Effector memory CD4-positive, alpha-beta T cell (primary cell): ENCODE data around the gene RABGAP1.

ENCODE experiments used
- DNase-seq, 3 donors: peaks; one replicate each; pipeline ENCODE4 v3.0.0-alpha.2; 2020
- H3K27ac ChIP-seq: 2 replicates; pipeline ENCODE4 v1.7.0; 2013; ENCODE audit warnings: mild to moderate bottlenecking, low read length, moderate library complexity; ENCODE audit not compliant: insufficient read depth, poor library complexity, severe bottlenecking
- H3K27me3 ChIP-seq: replicated peaks from 2 replicates; pipeline ENCODE4 v1.7.0; 2013; ENCODE audit warnings: mild to moderate bottlenecking, low read length; ENCODE audit not compliant: insufficient read depth, control insufficient read depth, poor library complexity, severe bottlenecking
- H3K36me3 ChIP-seq: 2 replicates; pipeline ENCODE4 v1.7.0; 2013; ENCODE audit warnings: mild to moderate bottlenecking, low read length, moderate library complexity; ENCODE audit not compliant: control insufficient read depth, insufficient read depth
- H3K4me1 ChIP-seq: 2 replicates; pipeline ENCODE4 v1.7.0; 2013; ENCODE audit warnings: low read length, mild to moderate bottlenecking; ENCODE audit not compliant: control insufficient read depth, insufficient read depth, poor library complexity, severe bottlenecking
- H3K4me3 ChIP-seq: 2 replicates; pipeline ENCODE4 v1.7.0; 2013; ENCODE audit warnings: low read length, low read depth, mild to moderate bottlenecking; ENCODE audit not compliant: insufficient read depth, poor library complexity, severe bottlenecking
- H3K9me3 ChIP-seq: 2 replicates; pipeline ENCODE4 v1.7.0; 2013; ENCODE audit warnings: mild to moderate bottlenecking, low read length, moderate library complexity; ENCODE audit not compliant: control insufficient read depth

The RABGAP1 gene

DNA sequence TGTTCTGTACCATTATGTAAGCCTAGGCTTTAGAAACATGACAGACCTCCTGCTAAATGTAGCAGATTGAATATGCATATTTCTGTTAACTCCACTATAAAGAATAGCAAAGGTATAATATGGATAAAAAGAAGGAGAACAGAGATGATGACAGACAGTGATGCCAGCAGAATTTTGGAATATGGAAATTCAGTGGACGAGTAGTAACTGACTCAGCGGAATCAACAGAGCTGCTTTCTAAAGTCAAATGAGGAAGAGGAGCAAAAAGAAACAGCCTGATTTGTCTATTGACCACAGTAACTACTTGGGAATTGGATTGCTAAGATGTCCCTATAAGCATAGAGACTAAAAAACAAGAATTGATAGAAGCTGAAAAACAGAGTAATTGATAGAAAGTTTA lies 100.7 kb downstream of the RABGAP1 start:
- H3K4me1 ChIP-seq: no peaks in the 10 kb centered on the region
- no peak for DNase-seq

DNA sequence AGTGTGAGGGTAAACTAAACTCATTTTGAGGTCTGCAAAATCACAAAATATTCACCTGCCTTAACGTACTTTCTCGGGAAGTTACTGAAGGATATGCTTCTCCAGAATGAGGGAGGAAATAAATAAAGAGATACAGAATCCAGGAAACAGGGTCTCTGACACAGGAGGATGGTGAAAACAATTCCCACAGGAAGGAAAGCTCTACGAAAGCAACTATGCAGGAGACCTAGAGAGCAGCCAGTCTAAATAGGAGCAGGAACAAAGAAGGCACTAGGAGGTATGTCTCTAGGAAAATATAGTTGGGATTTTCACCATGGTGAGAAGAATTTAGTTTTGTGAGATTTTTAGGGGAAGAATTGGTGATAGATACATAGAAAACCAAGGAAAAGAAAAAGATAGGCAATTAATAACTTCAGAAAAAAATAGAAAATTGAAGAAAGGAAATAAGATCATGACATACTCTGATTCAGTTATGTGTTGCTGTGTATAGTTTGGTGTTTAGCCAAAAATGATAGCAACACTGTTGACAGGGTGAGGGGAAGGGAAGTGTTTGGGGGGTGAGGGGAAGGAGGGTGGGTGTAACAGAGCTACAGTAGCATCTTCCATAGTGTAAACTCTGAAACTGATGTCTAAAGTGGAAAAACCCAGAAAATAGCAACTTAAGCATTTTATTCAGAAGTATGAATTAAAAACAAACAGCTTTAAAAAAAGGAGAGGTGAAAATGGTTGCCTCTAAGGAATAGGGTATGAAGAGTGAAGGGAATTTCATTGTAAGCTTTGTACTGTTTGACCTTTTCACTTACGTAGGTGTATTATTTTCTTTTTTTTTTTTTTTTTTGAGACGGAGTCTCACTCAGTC lies 102.5 kb downstream of the RABGAP1 start:
- Histone ChIP-seq H3K4me1 (no peaks in the 10 kb centered on the region), H3K9me3 (no peaks in the 10 kb centered on the region), H3K4me3 (no peak overlapping the region), H3K27ac (no peak overlapping the region), H3K36me3 (no peaks in the 10 kb centered on the region), H3K27me3 (no peaks in the 10 kb centered on the region)
- DNase-seq: no peak

More for the DNA sequence above, 100.7 kb downstream of the RABGAP1 start:
- H3K36me3 ChIP-seq: no peaks in the 10 kb centered on the region
- H3K27ac ChIP-seq: no peak overlapping the region
- H3K27me3 ChIP-seq: no peaks in the 10 kb centered on the region
- no peaks in the 10 kb centered on the region for H3K9me3 ChIP-seq
- H3K4me3 ChIP-seq: no peak overlapping the region

DNA sequence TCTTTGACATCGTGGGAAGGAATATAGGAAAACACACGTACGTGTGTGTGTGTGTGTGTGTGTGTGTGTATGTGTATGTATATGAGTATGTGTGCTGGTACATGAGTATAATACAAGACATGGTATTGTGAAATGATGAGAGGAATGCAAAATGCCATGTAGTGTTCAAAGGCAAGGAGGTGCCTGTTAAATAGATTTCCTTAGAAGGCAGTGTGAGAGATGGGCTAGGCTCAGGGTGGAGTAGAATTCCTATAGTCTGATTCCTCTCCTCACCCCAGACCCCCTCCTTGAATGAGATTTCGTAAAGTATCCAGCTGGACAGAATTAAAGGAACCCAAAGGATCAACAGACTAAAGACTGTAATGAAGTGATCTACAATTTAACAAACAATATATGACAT lies 103.8 kb downstream of the RABGAP1 start:
- Histone ChIP-seq H3K27ac (no peak overlapping the region), H3K4me3 (no peak overlapping the region), H3K36me3 (no peaks in the 10 kb centered on the region), H3K9me3 (no peaks in the 10 kb centered on the region), H3K4me1 (no peaks in the 10 kb centered on the region), H3K27me3 (no peaks in the 10 kb centered on the region)
- DNase-seq: no peak

DNA sequence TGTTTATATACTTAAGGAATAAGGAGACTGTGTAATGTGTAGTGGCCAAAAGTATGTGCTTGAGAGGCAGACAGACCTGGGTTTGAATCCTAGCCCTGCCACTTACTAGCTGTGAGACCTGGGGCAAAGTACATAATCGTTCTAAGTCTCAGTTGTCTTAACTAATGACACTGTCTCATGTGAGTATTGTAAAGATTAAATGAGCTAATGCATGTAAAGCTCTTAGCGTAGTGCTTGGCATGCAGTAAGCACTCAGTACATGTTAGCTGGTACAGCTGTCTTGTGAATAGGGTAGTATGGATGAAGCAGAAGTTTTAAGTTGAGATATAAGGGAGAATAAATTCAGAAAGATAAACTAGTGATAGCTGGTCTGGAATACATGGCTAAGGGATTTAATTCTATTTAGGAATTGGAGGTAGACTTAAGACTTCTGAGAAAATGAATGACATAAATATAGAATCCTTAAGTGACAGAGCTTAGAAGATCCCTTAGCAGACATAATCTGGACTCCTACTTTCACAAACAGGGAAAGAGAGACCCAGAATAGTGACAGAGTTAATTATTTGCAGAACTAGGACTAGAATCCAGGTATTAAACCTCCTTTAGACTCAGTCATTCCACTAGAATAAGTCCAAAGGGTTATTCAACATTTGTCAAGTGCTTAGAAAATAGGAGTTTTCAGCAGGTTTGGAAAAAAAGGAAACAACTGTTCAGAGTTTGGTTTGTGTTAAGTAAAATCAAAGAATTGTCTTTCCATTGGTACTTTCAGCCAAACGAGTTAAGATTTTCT lies 105.8 kb downstream of the RABGAP1 start:
- Histone ChIP-seq H3K4me1 (no peaks in the 10 kb centered on the region), H3K9me3 (no peaks in the 10 kb centered on the region), H3K27me3 (no peaks in the 10 kb centered on the region), H3K27ac (no peak overlapping the region), H3K36me3 (no peaks in the 10 kb centered on the region), H3K4me3 (no peak overlapping the region)
- DNase-seq: no peak

DNA sequence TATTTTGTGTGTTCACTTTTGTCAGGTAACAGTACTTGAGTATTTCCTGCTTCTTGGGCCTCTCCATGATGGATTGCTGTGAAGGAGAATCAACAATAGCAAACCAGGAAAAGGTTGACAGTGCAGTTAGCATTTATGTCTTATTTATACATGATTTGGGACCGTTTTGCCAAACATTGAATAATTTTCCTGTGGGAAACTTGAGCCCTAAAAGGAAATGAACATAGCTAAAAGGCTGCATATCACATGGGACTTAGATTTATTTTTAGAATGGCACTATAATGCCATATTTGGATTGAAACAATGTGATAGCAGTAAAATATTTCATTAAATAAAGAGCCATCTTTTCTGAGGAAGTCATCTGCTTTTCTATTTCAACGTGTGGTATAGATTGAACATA lies 107.9 kb downstream of the RABGAP1 start:
- DNase-seq: no peak
- no peaks in the 10 kb centered on the region for H3K36me3 ChIP-seq

DNA sequence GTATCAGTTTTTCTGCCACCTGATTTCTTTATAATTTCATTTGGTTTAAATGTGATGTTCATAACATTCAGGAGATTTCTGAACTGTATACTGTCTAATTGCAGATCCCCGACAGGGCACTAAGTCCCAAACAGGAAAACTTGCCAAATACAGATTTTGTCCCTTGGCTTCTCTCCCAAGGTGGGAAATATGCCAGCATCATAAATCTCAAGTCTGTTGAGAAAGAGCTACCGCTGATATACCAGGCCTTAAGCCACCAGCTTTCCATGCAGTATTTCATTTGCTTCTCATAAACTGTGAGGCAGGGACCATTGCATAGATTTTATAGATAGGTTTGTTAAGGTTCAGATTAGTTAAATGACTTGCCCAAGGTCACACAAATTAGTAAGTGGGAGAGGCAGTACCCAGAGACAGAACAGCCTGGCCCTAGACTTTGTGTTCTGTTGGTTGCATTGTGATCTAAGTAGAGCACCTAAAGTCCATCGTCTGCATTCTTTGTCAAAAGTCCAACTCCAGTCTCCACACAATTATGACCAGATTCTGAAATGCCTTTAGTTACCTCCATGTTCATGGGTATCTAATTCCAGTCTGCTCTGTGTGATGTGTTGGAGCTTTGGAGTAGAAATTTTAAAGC lies 108.9 kb downstream of the RABGAP1 start:
- no peak for DNase-seq
- Histone ChIP-seq H3K4me3 (no peak overlapping the region), H3K27ac (no peak overlapping the region), H3K36me3 (no peaks in the 10 kb centered on the region), H3K27me3 (no peaks in the 10 kb centered on the region), H3K9me3 (no peaks in the 10 kb centered on the region), H3K4me1 (no peaks in the 10 kb centered on the region)

More for the DNA sequence above, 107.9 kb downstream of the RABGAP1 start:
- H3K4me1 ChIP-seq: no peaks in the 10 kb centered on the region
- H3K9me3 ChIP-seq: no peaks in the 10 kb centered on the region
- no peaks in the 10 kb centered on the region for H3K27me3 ChIP-seq
- H3K27ac ChIP-seq: no peak overlapping the region
- no peak overlapping the region for H3K4me3 ChIP-seq

DNA sequence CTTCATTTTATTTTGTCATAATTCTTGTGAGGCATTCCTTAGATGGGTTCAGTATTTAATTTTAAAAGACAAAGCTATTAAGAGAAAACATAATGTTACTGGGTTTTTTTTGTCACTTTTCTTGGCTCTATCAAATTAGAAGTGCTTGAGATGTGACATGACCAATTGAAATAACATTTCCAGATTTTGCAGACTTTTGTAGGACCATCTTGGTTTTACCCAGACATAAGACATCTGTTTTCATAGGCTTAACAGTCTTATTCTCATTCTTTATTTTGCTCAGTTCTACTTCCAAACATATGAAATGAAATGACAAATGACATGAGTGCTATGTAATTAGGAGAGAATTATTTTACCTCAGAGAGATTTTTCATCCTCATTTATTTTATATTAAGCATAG lies 112.2 kb downstream of the RABGAP1 start:
- H3K27me3 ChIP-seq: no peaks in the 10 kb centered on the region
- no peaks in the 10 kb centered on the region for H3K9me3 ChIP-seq
- no peak for DNase-seq
- H3K36me3 ChIP-seq: no peaks in the 10 kb centered on the region
- no peaks in the 10 kb centered on the region for H3K4me1 ChIP-seq
- H3K4me3 ChIP-seq: no peak overlapping the region
- no peak overlapping the region for H3K27ac ChIP-seq

DNA sequence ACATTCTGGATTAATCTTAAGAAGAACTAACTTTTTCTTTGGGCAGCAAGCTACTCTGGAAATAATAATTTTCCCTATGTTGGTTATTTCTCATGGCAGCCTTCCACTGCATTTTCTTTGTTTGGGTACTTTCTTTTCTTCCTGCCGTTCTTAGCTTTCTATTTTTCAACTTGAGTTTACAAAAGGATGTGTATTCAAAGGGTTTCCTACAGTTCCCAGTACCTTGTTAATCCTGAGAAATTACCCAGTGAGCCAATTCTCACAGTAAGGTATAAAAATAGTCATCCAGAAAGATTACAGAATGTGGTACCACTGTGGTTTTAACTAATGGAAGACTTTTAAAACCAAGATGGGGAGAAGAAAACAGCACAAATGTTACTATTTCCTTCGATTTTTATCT lies 112.9 kb downstream of the RABGAP1 start:
- Histone ChIP-seq H3K4me1 (no peaks in the 10 kb centered on the region), H3K4me3 (no peak overlapping the region)

DNA sequence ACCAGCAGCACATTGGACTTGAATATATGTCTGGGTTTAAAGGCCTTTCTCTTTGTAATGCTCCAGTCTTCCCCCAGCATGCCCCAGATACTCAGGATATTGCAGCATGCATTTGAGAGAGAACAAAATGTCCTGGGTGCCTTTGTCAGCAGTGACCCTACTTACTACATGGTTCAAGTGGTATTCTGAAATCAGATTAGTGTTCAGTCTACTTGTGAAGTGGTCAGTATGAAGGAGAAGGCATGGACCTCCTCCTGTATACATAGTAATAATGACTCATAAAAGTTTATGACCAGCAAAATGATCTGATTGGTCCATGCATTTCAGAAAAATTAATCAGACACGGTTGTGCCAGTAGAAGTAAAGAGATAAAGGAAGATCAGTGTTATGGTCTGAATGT lies 118.0 kb downstream of the RABGAP1 start:
- Histone ChIP-seq H3K27ac (no peak overlapping the region), H3K4me3 (no peak overlapping the region)
- no peak for DNase-seq

More for the DNA sequence above, 112.9 kb downstream of the RABGAP1 start:
- Histone ChIP-seq H3K27ac (no peak overlapping the region), H3K36me3 (no peaks in the 10 kb centered on the region), H3K9me3 (no peaks in the 10 kb centered on the region), H3K27me3 (no peaks in the 10 kb centered on the region)
- DNase-seq: no peak

More for the DNA sequence above, 118.0 kb downstream of the RABGAP1 start:
- H3K9me3 ChIP-seq: no peaks in the 10 kb centered on the region
- no peaks in the 10 kb centered on the region for H3K36me3 ChIP-seq
- no peaks in the 10 kb centered on the region for H3K4me1 ChIP-seq
- no peaks in the 10 kb centered on the region for H3K27me3 ChIP-seq
